CD4-positive, alpha-beta T cell (primary cell): ENCODE data around the gene FXYD6. TPM values are rescaled to one million over a fixed set of nuclear protein-coding genes. Genes with fewer than 3 reads are reported as not detected.

Experiments
- ATAC-seq: fragments of 200-7000 bp; cut with Tn5 transposase; one replicate; pipeline ENCODE4 v1.10.0; 2022; ENCODE audit warnings: mild to moderate bottlenecking; ENCODE audit not compliant: poor library complexity
- CTCF ChIA-PET: fragments of 350-600 bp; sonication (Branson Sonifier 250); formaldehyde crosslinking; loops from one replicate; lab custom pipeline; 2021; ENCODE audit warnings: antibody characterized with exemption, inconsistent platforms; lab: Charles Lee
- POLR2A ChIA-PET: fragments of 350-600 bp; sonication (Branson Sonifier 250); formaldehyde crosslinking; loops from one replicate; lab custom pipeline; 2021; ENCODE audit warnings: antibody characterized with exemption, inconsistent platforms; lab: Charles Lee
- DNase-seq, 14 experiments: peaks; one replicate each; pipeline ENCODE4 v3.0.0-alpha.2; 2013 to 2020; ENCODE audit warnings: mixed read lengths in 2 of 14
- H3K27ac ChIP-seq, 2 donors: one replicate each; pipeline versions ENCODE4 v1.5.1 to v1.7.0; 2013; ENCODE audit warnings: low read length in 2 of 2, low read depth in 1 of 2, mild to moderate bottlenecking in 1 of 2
- H3K27me3 ChIP-seq, 2 experiments: 1 replicate in 1 of 2; 2 replicates in 1 of 2; pipeline versions ENCODE4 v1.6.1 to v1.7.0; 2013; ENCODE audit warnings: low read length in 2 of 2, control low read depth in 1 of 2, mild to moderate bottlenecking in 1 of 2, moderate library complexity in 1 of 2; ENCODE audit not compliant: insufficient read depth in 2 of 2, control insufficient read depth in 1 of 2
- H3K36me3 ChIP-seq: one replicate; pipeline ENCODE4 v1.6.1; 2013; ENCODE audit warnings: low read length, control low read depth; ENCODE audit not compliant: insufficient read depth
- H3K4me1 ChIP-seq: one replicate; pipeline ENCODE4 v1.6.1; 2013; ENCODE audit warnings: low read length, control low read depth; ENCODE audit not compliant: insufficient read depth
- H3K4me3 ChIP-seq: one replicate; pipeline ENCODE4 v1.5.1; 2013; ENCODE audit warnings: mild to moderate bottlenecking, low read length, moderate library complexity
- H3K9me3 ChIP-seq, 2 experiments: 1 replicate in 1 of 2; 2 replicates in 1 of 2; pipeline versions ENCODE4 v1.6.1 to v1.7.0; 2013; ENCODE audit warnings: low read length in 2 of 2, mild to moderate bottlenecking in 2 of 2, control low read depth in 1 of 2, moderate library complexity in 1 of 2; ENCODE audit not compliant: control insufficient read depth in 1 of 2, insufficient read depth in 1 of 2
- H3K27ac Mint-ChIP-seq: one replicate; pipeline ENCODE4 v1.8.0; 2020; ENCODE audit warnings: mixed read lengths
- H3K27me3 Mint-ChIP-seq: one replicate; pipeline ENCODE4 v1.8.0; 2021; ENCODE audit warnings: mixed read lengths
- H3K36me3 Mint-ChIP-seq: one replicate; pipeline ENCODE4 v1.8.0; 2021; ENCODE audit warnings: low read depth, mixed read lengths
- H3K4me1 Mint-ChIP-seq: one replicate; pipeline ENCODE4 v1.8.0; 2021; ENCODE audit warnings: low read depth, mixed read lengths
- H3K4me3 Mint-ChIP-seq: one replicate; pipeline ENCODE4 v1.8.0; 2020; ENCODE audit warnings: mild to moderate bottlenecking, mixed read lengths
- H3K9me3 Mint-ChIP-seq: one replicate; pipeline ENCODE4 v1.8.0; 2020; ENCODE audit warnings: mixed read lengths
- intact Hi-C, 2 experiments: fragments of 100-400 bp; cut with DNase I in 1 of 2; cut with micrococcal nuclease in 1 of 2; formaldehyde crosslinking; loops; one replicate each; pipeline versions ENCODE4 v1.15.1 to v1.9.0; 2023 to 2025; cut with DNase I, micrococcal nuclease
- total RNA-seq, 174 experiments: library from RNA in 2 of 174; stranded (reverse) in 2 of 174; gene quantifications; one replicate each; pipeline ENCODE4 v1.2.3 and lab custom pipeline; 2021 to 2026
- TF ChIP-seq, protein P1 (sequence below): fragments of 200-600 bp; IDR thresholded peaks from one replicate; pipeline ENCODE4 v1.8.0; 2022; ENCODE audit warnings: antibody characterized with exemption, mild to moderate bottlenecking

Gene FXYD6
- total RNA-seq, 2 experiments from 2014 or later: not detected

DNA sequence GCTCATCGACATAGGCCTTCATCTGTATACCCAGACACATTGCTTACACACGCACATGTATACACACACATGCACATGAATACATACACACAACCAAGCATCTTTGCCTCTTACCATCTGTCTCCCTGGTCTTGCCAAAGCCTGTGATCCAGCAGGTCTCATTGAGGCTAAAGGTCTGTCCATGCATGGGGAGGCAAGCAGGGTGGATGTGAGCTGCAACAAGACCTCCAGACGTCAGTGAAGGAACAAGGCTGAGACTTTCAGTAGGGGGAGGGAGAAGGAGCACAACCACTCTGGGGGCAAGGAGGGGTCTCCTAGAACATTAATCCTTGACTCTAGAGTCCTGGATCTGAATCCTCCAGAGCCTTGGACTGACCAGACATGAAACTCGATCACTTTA, 29.1 kb upstream of the FXYD6 start:
- CTCF ChIA-PET: interaction anchor here (1.1 kb wide), 1 partner anchor 41 kb away, joined by 9 read pairs; no protein-coding TSS in a partner anchor
- Mint-ChIP-seq H3K4me3 (no peak overlapping the region), H3K4me1 (no peaks in the 10 kb centered on the region), H3K27ac (no peak overlapping the region), H3K27me3 (no peaks in the 10 kb centered on the region), H3K36me3 (no peaks in the 10 kb centered on the region), H3K9me3 (no peaks in the 10 kb centered on the region)
- POLR2A ChIA-PET: no interaction called here
- no peak for ATAC-seq
- H3K27ac ChIP-seq: no peak overlapping the region
- TF ChIP-seq, protein P1, sequence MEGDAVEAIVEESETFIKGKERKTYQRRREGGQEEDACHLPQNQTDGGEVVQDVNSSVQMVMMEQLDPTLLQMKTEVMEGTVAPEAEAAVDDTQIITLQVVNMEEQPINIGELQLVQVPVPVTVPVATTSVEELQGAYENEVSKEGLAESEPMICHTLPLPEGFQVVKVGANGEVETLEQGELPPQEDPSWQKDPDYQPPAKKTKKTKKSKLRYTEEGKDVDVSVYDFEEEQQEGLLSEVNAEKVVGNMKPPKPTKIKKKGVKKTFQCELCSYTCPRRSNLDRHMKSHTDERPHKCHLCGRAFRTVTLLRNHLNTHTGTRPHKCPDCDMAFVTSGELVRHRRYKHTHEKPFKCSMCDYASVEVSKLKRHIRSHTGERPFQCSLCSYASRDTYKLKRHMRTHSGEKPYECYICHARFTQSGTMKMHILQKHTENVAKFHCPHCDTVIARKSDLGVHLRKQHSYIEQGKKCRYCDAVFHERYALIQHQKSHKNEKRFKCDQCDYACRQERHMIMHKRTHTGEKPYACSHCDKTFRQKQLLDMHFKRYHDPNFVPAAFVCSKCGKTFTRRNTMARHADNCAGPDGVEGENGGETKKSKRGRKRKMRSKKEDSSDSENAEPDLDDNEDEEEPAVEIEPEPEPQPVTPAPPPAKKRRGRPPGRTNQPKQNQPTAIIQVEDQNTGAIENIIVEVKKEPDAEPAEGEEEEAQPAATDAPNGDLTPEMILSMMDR: no peak
- peak in 1 of 14 experiments; percentile 16 for DNase-seq
- H3K4me1 ChIP-seq: peaks cover 8% of the 10 kb centered on the region
- H3K36me3 ChIP-seq: no peaks in the 10 kb centered on the region
- no peaks in the 10 kb centered on the region for H3K27me3 ChIP-seq
- H3K4me3 ChIP-seq: no peak overlapping the region
- intact Hi-C loops: no loop called here
- H3K9me3 ChIP-seq: no peaks in the 10 kb centered on the region

DNA sequence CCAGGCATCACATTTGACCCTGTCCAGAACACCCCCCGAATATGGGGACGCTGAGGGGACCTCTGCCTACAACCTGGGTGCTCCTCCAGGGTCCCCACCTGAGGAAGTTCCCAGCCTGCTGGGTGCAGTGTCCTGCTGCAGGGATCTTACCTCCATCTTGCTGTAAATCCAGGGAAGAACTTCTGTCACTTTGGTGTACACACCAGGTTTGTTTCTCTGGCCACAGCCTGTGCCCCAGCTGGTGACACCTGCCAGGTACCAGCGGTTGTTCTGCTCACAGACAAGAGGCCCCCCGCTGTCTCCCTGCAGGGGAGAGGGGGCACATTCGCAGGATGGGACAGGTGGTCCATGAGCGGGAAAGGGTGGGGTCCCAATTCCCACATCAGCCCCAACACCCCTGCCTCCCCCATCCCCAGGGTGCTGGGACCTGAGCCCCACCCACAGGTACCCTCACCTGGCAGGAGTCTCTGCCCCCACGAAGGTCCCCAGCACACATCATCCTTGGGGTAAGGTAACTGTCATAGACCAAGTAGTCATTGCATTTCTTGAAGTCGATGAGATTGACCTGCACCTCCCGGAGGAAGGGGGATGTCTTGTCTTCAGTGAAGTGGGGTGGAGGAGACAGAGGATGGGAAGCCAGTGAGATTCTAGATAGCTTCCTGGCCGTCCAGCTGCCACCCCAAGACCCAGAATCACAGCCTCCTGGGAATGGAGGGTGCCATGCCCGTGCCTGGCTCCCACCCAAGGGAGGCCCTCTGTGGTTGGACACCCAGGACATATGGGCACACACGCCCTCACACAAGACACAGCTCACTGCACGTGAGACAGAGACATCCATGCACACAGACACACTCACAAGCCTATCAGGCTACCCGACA, 27.3 kb upstream of the FXYD6 start:
- no peak overlapping the region for H3K4me3 Mint-ChIP-seq
- intact Hi-C loops: no loop called here
- no peak for ATAC-seq
- H3K27me3 ChIP-seq: no peaks in the 10 kb centered on the region
- TF ChIP-seq, protein P1: no peak
- H3K27ac ChIP-seq: no peak overlapping the region
- no peaks in the 10 kb centered on the region for H3K4me1 Mint-ChIP-seq
- CTCF ChIA-PET: interaction anchor here (1.0 kb wide), 1 partner anchor 96 kb away, joined by 3 read pairs; no protein-coding TSS in a partner anchor
- no peak overlapping the region for H3K4me3 ChIP-seq
- no peaks in the 10 kb centered on the region for H3K36me3 Mint-ChIP-seq
- peak in 1 of 14 experiments; percentile 24 for DNase-seq
- no peaks in the 10 kb centered on the region for H3K9me3 Mint-ChIP-seq
- H3K9me3 ChIP-seq: no peaks in the 10 kb centered on the region
- H3K27ac Mint-ChIP-seq: no peak overlapping the region
- peaks cover 13% of the 10 kb centered on the region for H3K4me1 ChIP-seq
- POLR2A ChIA-PET: no interaction called here
- no peaks in the 10 kb centered on the region for H3K27me3 Mint-ChIP-seq
- H3K36me3 ChIP-seq: no peaks in the 10 kb centered on the region

DNA sequence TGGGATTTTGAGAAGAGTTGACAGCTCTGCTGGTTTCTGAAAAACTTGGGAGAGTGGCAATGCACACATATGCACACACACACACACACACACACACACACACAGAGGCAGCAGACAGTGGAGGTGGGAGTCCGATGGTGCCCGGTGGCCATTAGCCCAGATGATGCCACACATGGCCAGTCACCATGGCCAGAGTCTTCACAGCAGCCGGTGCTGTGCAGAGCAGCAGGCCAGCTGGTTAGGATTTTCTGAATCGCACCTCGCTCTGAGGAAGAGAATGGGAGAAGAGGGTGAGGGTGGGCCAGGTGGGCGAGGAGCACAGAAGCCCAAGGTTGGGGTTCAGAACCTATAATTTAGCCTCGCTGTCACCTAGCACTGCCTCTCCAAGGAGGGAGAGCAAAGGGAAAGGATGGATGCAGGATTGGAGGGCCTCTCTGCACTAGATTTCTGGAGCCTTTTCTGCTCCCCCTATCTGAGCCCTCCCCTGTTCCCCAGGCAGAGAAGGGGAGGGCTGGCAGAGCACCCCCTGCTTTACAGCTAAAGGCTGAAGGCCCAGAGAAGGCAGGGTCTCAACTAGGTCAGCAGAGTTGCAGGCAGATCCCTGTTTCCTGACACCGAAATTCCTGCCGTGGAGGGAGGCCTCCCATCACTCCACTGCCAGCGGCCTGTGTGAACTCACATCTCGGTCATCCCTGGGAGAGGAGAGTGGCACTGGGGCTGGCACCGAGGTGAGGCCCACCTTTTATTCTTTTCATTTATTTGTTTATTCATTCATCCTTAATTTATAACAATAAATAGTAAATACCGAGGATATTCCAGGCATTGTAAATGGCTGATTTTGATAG, 25.8 kb upstream of the FXYD6 start:
- H3K9me3 Mint-ChIP-seq: no peaks in the 10 kb centered on the region
- ChIA-PET CTCF (no interaction called here), POLR2A (no interaction called here)
- no peak for ATAC-seq
- Histone ChIP-seq H3K27ac (no peak overlapping the region), H3K4me1 (peaks cover 9% of the 10 kb centered on the region), H3K9me3 (no peaks in the 10 kb centered on the region), H3K27me3 (no peaks in the 10 kb centered on the region), H3K36me3 (no peaks in the 10 kb centered on the region), H3K4me3 (no peak overlapping the region)
- intact Hi-C loops: no loop called here
- H3K4me1 Mint-ChIP-seq: no peaks in the 10 kb centered on the region
- H3K36me3 Mint-ChIP-seq: no peaks in the 10 kb centered on the region
- DNase-seq: peak in 1 of 14 experiments; percentile 21
- TF ChIP-seq, protein P1: no peak
- no peaks in the 10 kb centered on the region for H3K27me3 Mint-ChIP-seq
- H3K27ac Mint-ChIP-seq: no peak overlapping the region
- no peak overlapping the region for H3K4me3 Mint-ChIP-seq
